GM21367 (cell line): ENCODE data around the gene HBP1.
"Not testable (repeated sequence)": the region's sequence is repeated elsewhere in the genome, so short reads cannot be mapped to it uniquely, and the experiment has no call there.

Experiments
- ATAC-seq: cut with Tn5 transposase; IDR thresholded peaks from one replicate; pipeline ENCODE4 v1.9.1; 2021; ENCODE audit not compliant: unreplicated experiment

Gene HBP1

DNA sequence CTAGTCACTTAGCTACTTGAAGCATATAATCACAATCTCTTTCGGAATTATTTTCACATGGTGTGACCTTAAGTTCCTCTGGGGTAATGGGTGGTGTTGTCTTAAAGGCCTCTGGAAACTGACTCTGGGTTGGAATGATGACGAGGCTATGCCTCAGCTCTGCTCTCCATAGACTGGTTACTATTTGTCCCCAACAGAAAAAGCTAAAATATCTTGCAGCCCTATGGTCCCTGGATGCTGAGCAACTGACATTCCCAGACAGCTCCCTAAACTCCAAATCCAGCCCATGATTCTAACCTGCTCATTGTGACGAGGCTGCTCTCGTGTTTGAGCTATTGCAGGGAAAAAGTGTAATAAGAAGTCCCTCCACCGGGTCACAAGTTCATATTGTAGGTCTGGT, 51.6 kb downstream of the HBP1 start:
- ATAC-seq: no peak

DNA sequence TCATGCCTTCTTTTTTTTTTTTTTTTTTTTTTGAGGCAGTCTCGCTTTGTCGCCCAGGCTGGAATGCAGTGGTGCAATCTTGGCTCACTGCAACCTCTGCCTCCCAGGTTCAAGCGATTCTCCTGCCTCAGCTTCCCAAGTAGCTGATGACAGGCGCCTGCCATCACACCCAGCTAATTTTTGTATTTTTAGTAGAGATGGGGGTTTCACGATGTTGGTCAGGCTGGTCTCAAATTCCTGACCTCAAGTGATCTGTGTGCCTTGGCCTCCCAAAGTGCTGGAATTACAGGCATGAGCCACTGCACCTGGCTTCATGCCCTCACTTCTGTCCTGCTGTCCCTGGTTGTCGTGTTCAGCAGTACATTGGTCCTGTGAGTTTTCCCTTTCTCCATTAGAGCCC, 52.0 kb downstream of the HBP1 start:
- not testable (repeated sequence) for ATAC-seq

DNA sequence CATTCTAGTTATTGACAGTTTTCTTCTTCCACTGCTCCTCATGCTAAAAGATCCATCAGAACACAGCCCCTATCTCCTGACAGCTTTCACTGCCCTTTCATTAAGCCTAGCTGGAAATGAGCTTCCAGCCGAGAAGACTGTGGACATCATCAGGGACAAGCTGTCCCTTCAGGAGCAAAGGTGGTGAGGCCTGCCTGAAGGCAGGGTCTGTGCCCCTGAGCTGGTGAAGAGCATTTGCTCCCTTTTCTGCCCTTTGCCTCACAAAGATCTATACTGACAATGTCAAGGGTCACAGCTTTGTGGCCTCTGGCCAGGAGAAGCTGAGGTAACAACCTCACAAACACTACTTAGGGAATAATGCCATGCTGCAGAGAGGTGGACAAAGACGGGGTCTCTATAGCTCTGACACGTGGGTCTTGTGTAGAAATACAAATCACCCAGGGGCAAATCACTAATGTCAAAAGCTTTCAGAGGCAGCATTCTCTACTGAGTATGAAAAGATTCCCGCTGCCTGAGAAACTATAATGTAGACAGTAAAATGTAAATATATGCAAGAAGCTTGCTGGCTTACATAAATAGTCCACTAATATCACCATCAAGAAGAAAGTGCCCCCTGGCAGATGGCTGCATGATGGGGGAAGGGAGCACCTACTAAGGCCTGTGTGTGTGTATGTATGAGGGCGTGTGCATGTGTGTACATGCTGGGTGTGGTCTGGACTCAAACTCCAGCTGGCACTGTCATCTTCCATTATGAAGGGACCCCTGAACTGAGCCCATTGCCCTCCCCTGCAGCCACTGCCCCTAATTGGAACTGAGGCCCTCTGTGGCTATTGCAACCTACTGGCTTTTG, 55.8 kb downstream of the HBP1 start:
- no peak for ATAC-seq

DNA sequence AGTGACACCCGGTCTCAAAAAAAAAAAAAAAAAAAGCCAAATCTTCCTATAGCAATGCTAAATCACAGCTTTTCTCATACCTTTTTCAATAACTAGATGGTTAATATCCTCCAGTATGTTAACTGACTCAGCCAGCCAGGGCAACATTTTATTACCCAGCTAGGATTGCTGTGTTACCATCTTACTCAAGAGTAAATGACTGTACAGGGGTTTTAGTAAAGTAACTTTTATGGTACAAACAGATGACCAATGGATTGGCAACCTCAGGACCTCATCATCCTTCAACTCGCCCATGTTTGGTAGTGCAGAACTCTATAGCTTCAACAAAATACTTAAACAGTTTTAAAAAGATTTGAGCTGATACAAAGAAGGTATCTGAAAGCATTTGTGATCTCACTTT, 59.5 kb downstream of the HBP1 start:
- no peak for ATAC-seq

DNA sequence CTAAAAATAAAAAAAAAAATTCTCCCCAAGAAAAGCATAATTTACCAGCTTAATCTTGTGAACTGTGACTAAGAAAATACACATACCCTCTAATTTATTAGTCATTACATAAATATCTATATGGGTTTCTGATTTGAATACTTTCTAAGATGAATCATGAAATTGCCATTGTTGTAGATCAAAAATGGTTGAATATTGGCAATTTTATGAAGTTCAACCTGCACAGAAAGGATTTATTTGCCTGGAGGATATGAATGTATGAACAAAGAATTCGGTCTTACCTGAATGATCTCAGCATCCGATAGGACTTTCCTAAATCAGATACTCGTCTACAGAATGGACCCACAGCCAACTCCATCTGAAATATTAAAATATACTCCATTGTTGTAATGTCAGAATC, 61.5 kb downstream of the HBP1 start:
- ATAC-seq: no peak

DNA sequence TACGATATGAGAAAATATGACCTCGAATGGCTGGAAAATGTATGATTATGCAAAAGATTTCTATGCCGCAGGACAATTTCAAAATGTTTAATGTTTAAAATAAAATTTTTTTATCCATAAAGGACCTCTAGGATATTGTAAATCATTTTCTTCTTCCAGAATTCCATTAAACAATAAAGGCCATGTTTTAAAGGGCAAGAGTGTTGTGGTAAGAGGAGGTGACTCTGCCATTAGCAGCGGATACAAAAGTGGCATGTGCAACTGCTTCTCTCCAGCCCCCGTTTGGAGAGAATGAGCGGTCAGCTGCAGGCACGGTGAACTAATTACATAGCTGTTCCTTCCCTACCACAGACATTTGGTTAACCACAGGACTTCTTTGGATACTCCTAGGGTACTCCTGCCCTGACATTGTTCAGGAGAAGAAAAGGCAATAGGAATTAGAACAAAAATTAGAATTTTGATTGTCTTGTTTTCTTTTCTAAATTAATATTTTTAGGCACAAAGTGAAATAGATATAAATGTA, 63.8 kb downstream of the HBP1 start:
- ATAC-seq: no peak

DNA sequence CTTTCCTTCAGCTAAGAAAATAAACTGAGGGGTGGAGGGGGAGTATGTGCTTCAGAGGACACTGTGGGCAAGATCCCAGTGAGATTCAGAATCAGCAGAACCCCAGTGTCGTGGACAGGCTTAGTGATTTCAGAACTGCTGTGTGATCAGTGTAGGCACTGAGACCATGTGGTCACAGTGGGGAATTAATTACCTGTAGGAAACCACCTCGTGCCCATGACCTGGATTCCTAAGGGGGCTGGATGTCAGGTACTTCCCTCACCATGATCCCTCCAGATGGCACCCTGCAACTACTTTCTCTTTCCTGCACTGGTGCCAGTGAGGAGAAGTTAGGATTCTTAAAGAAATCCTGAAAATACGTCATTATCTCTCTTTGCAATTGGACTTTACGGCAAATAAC, 64.4 kb downstream of the HBP1 start:
- no peak for ATAC-seq

DNA sequence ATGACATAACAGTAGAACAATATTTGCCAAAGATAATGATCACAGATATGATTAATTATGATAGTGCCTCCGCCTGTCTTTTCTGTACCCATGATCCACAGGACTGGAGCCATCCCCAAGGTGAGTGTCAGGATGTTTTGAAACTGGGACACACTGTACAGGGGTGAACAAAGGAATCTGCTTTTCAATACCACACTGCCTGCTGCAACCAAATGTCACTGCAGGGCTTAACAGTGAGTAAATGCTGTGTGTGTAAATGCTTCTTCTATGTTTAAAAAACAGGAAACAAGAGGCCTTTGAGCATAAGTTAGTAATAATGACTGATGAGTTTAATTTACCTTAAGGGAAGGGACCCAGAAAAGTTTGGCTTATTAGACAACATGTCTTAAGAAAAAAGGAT, 65.2 kb downstream of the HBP1 start:
- no peak for ATAC-seq

DNA sequence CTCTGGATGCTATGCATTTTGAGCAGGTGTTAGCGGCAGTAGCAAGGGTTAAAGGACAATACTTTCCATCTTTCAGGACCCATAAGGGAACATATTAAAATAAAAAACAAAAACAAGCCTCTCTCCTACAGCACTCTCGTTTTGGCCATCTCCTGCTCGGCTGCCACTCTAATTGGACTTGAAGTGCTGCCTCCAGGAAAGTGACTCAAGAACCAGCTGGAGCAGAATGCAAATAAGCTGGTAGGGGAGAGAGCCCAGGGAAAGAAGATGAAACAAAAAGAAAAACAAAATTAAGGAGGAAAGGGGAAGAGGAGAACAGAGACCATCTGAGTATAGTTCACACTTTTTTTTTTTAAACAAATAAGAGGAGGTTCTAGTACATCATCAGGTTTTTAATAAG, 65.6 kb downstream of the HBP1 start:
- no peak for ATAC-seq

DNA sequence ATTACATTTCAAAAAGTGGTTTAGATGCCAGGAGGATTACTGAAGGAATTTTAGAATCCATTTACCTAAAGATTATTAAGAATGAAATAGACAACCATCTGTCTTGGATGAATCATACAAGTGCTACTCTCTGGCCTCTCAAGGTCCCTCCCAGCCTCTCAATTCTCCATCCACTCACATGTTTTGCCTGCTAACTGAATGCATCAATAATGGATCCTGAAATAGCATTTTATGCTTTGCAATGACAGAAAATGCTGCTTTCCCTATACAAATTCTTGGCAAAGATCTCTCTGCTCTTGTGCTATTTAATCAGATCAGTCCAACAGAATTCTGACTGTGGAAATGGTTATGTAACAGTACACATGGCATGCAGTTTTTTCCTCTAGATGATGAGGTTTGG, 68.1 kb downstream of the HBP1 start:
- no peak for ATAC-seq

DNA sequence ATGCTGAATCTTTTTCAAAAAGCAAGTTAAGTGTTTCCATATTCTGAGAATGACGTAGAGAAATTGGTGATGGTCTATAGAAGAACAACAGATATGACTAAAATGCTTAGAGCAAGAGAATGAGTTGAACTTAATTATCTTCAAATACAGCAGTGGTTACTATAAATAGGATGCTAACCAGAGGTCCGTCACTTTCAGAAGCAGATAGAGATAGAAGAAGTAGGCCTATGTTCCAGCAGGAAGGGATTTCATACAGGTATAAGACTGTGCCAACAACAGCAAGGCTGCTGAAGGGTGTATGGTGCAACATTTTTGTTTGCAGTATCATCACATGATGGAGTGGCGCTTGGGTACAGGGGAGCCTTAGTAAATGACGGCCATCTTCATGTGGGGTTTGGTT, 68.6 kb downstream of the HBP1 start:
- no peak for ATAC-seq

DNA sequence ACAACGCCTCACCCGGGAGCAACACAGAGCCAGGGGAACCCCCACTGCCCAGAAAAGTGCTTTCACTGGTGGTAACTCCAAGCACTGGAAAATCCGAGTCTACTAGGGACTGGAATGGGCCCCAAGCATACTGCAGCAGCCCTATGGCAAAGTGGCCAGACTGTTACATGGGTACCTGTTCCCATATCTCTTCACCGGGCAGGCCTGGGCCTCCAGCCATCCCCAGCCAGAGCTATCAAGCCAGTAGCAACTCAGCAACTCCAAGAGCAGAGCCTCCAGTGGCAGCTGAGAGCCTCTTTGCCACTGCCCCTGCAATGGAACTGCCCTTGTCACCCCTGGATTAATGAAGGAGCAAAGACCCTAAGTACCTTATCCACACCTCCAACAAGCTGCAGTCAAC, 73.5 kb downstream of the HBP1 start:
- no peak for ATAC-seq

DNA sequence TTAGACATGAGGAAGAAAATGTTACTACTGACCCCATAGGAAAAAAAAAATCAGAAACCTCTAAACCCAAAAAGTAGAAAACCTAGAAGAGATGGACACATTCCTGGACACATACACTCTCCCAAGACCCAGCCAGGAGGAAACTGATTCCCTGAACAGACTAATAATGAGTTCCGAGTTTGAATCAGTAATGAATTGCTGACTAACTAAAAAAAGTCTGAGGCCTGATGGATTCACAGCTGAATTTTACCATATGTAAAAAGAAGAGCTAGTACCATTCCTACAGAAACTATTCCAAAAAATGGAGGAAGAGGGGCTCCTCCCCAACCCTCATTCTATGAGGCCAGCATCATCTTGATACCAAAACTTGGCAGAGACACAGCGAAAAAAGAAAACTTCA, 75.8 kb downstream of the HBP1 start:
- no peak for ATAC-seq

DNA sequence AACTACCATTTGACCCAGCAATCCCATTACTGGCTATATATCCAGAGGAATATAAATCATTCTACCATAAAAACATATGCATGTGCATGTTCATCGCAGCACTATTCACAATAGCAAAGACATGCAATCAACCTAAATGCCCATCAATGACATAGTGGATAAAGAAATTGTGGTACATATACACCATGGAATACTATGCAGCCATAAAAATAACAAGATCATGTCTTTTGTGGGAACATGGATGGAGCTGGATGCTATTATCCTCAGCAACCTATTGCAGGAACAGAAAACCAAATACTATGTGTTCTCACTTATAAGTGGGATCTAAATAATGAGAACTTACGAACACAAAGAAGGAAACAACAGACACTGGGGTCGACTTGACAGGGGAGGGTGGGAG, 78.0 kb downstream of the HBP1 start:
- ATAC-seq: not testable (repeated sequence)

DNA sequence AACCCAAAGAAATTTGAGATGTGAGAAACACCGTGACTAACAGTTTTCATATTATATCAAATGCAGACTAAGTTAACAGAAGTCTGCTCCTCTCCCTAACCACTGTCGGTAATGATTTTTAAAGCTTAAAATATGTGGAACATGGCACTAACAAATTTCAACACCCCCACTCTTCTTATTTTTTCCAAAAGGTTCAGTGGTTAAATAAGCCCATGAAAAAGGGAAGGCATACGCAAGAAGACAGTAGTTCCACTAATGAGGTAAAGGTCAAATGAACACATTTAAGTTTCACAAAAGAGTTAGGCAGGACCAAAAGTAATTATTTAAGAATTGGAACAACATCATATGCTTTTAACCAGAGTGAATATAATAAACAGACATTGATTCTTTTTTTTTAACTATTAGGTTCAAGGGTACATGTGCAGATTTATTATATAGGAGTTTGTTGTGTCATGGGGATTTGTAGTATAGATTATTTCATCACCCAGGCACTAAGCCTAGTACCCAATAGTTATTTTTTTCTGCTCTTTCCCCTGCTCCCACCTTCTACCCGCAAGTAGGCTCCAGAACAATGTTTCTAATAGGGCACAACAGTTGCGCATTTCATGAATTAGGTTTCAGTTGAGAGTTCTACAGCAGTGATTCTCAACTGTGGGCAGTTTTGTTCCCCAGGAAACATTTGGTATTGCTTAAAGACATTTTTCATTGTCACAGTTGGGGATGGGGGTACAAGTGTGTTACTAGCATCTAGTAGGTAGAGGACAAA, 79.9 kb downstream of the HBP1 start:
- no peak for ATAC-seq

DNA sequence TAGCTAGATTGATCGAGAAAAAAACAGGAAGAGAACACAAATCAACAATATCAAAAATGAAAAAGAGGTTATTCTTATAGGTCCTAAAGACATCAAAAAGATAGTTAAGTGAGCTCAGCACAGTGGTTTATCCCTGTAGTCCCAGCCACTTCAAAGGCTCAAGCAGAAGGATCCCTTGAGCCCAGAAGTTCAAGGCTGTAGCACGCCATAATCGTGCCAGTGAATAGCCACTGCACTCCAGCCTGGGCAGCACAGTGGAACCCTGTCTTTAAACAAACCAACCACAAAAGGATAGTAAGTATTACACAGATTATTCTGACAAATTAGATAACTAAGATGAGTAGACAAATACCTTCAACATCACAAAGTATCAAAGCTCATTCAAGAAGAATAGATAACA, 83.2 kb downstream of the HBP1 start:
- ATAC-seq: no peak
